H9 (cell line): ENCODE results near the gene ULK1. TPM values are rescaled to one million over a fixed set of nuclear protein-coding genes. Genes with fewer than 3 reads are reported as not detected.

ENCODE experiments used
- DNase-seq: peaks from one replicate; pipeline ENCODE4 v3.0.0-alpha.2; 2017
- H2AFZ ChIP-seq: one replicate; pipeline ENCODE4 v1.6.1; 2013; ENCODE audit warnings: mild to moderate bottlenecking, low read length, control low read depth, moderate library complexity
- H2AK5ac ChIP-seq: 2 replicates; pipeline ENCODE4 v1.6.1; 2013; ENCODE audit warnings: low read length, control low read depth, mixed read lengths; ENCODE audit not compliant: insufficient read length
- H2BK120ac ChIP-seq: one replicate; pipeline ENCODE4 v1.6.1; 2013; ENCODE audit warnings: low read depth, mild to moderate bottlenecking, low read length, control low read depth, inconsistent platforms; ENCODE audit not compliant: poor library complexity, severe bottlenecking
- H2BK12ac ChIP-seq: 2 replicates; pipeline ENCODE4 v1.6.1; 2013; ENCODE audit warnings: low read length, control low read depth, mixed read lengths, low read depth; ENCODE audit not compliant: insufficient read length
- H2BK15ac ChIP-seq: 2 replicates; pipeline ENCODE4 v1.6.1; 2013; ENCODE audit warnings: low read depth, low read length, control low read depth
- H2BK20ac ChIP-seq: one replicate; pipeline ENCODE4 v1.6.1; 2013; ENCODE audit warnings: low read depth, mild to moderate bottlenecking, low read length, control low read depth, inconsistent platforms; ENCODE audit not compliant: poor library complexity, severe bottlenecking
- H2BK5ac ChIP-seq: 2 replicates; pipeline ENCODE4 v1.6.1; 2013; ENCODE audit warnings: low read length, control low read depth, mixed read lengths; ENCODE audit not compliant: insufficient read length
- H3K14ac ChIP-seq: 2 replicates; pipeline ENCODE4 v1.6.1; 2013; ENCODE audit warnings: low read length, control low read depth; ENCODE audit not compliant: insufficient read depth
- H3K18ac ChIP-seq: 2 replicates; pipeline ENCODE4 v1.6.1; 2013; ENCODE audit warnings: low read depth, mild to moderate bottlenecking, mixed read lengths, low read length, control low read depth; ENCODE audit not compliant: insufficient read length
- H3K23ac ChIP-seq: 2 replicates; pipeline ENCODE4 v1.6.1; 2013; ENCODE audit warnings: low read length, control low read depth, mixed read lengths, low read depth; ENCODE audit not compliant: insufficient read length
- H3K23me2 ChIP-seq: 2 replicates; pipeline ENCODE4 v1.6.1; 2013; ENCODE audit warnings: low read depth, mild to moderate bottlenecking, mixed read lengths, low read length, control low read depth; ENCODE audit not compliant: insufficient read length, poor library complexity, severe bottlenecking
- H3K27ac ChIP-seq: 2 replicates; pipeline ENCODE4 v1.5.1; 2013; ENCODE audit warnings: low read length, control low read depth, mixed read lengths, low read depth; ENCODE audit not compliant: insufficient read length
- H3K27me3 ChIP-seq: 2 replicates; pipeline ENCODE4 v1.6.1; 2013; ENCODE audit warnings: low read length, control low read depth, inconsistent platforms; ENCODE audit not compliant: insufficient read depth
- H3K4ac ChIP-seq: 2 replicates; pipeline ENCODE4 v1.6.1; 2013; ENCODE audit warnings: low read depth, mild to moderate bottlenecking, control low read depth, inconsistent platforms, low read length, moderate library complexity
- H3K4me1 ChIP-seq: 2 replicates; pipeline ENCODE4 v1.6.1; 2013; ENCODE audit warnings: low read length, control low read depth, inconsistent platforms; ENCODE audit not compliant: insufficient read depth
- H3K4me2 ChIP-seq: 2 replicates; pipeline ENCODE4 v1.6.1; 2013; ENCODE audit warnings: low read length, control low read depth, mixed read lengths; ENCODE audit not compliant: insufficient read length, insufficient read depth
- H3K56ac ChIP-seq: 2 replicates; pipeline ENCODE4 v1.6.1; 2013; ENCODE audit warnings: low read depth, mild to moderate bottlenecking, mixed read lengths, low read length, control low read depth; ENCODE audit not compliant: insufficient read length
- H3K79me1 ChIP-seq: 2 replicates; pipeline ENCODE4 v1.6.1; 2013; ENCODE audit warnings: low read depth, mild to moderate bottlenecking, moderate library complexity, low read length, control low read depth, inconsistent platforms; ENCODE audit not compliant: insufficient read depth, poor library complexity, severe bottlenecking
- H3K79me2 ChIP-seq: 2 replicates; pipeline ENCODE4 v1.6.1; 2013; ENCODE audit warnings: low read length, control low read depth, inconsistent platforms; ENCODE audit not compliant: insufficient read depth
- H3K9ac ChIP-seq: 2 replicates; pipeline ENCODE4 v1.6.1; 2013; ENCODE audit warnings: low read length, control low read depth, mixed read lengths; ENCODE audit not compliant: insufficient read length; ENCODE audit errors: extremely low read depth
- H3K9me3 ChIP-seq: one replicate; pipeline ENCODE4 v1.6.1; 2013; ENCODE audit warnings: low read depth, low read length, inconsistent platforms; ENCODE audit not compliant: control insufficient read depth
- H3T11ph ChIP-seq: one replicate; pipeline ENCODE4 v1.6.1; 2013; ENCODE audit warnings: mild to moderate bottlenecking, low read length, control low read depth, inconsistent platforms
- H4K20me1 ChIP-seq: one replicate; pipeline ENCODE4 v1.6.1; 2013; ENCODE audit not compliant: control insufficient read depth, insufficient read length, insufficient read depth
- H4K5ac ChIP-seq: 2 replicates; pipeline ENCODE4 v1.6.1; 2013; ENCODE audit warnings: low read depth, mild to moderate bottlenecking, mixed read lengths, low read length, control low read depth; ENCODE audit not compliant: insufficient read length
- H4K8ac ChIP-seq: replicated peaks from 2 replicates; pipeline ENCODE4 v1.6.1; 2013; ENCODE audit warnings: low read length, control low read depth, mixed read lengths, low read depth; ENCODE audit not compliant: insufficient read length
- H4K91ac ChIP-seq: 2 replicates; pipeline ENCODE4 v1.6.1; 2013; ENCODE audit warnings: low read depth, mild to moderate bottlenecking, moderate library complexity, mixed read lengths, low read length, control low read depth; ENCODE audit not compliant: insufficient read length
- H3K27ac Mint-ChIP-seq, 3 experiments: 2 replicates in 2 of 3; 3 replicates in 1 of 3; pipeline ENCODE4 v1.8.0; 2020 to 2021; ENCODE audit warnings: mixed read lengths in 3 of 3, mild to moderate bottlenecking in 1 of 3, moderate library complexity in 1 of 3
- H3K27me3 Mint-ChIP-seq: 2 replicates; pipeline ENCODE4 v1.8.0; 2021; ENCODE audit warnings: low read depth, mild to moderate bottlenecking, moderate library complexity, mixed read lengths
- H3K36me3 Mint-ChIP-seq, 3 experiments: 2 replicates in 2 of 3; 3 replicates in 1 of 3; pipeline ENCODE4 v1.8.0; 2020 to 2021; ENCODE audit warnings: low read depth in 3 of 3, mixed read lengths in 3 of 3; ENCODE audit not compliant: insufficient read depth in 1 of 3
- H3K4me1 Mint-ChIP-seq, 2 experiments: 2 replicates each; pipeline ENCODE4 v1.8.0; 2020; ENCODE audit warnings: mixed read lengths in 2 of 2
- H3K4me3 Mint-ChIP-seq, 2 experiments: 2 replicates in 1 of 2; 3 replicates in 1 of 2; pipeline ENCODE4 v1.8.0; 2020 to 2021; ENCODE audit warnings: mild to moderate bottlenecking in 2 of 2, mixed read lengths in 2 of 2, moderate library complexity in 1 of 2
- H3K9me3 Mint-ChIP-seq, 2 experiments: 2 replicates in 1 of 2; 3 replicates in 1 of 2; pipeline ENCODE4 v1.8.0; 2020; ENCODE audit warnings: mild to moderate bottlenecking in 2 of 2, mixed read lengths in 2 of 2, moderate library complexity in 1 of 2
- CTCF ChIP-seq: fragments of 200-600 bp; sonication (generic); conservative IDR thresholded peaks from 3 replicates; pipeline ENCODE4 v1.8.0; 2021; ENCODE audit warnings: antibody characterized with exemption, mild to moderate bottlenecking
- whole genome bisulfite sequencing: extraction: QIAGEN DNeasy Blood & Tissue Kit; methylation state at CpG from one replicate; pipeline ENCODE4 v1.1.7; 2013; ENCODE audit warnings: missing lambda C conversion rate, low lambda C conversion rate, mixed read lengths; ENCODE audit not compliant: insufficient read length; ENCODE audit errors: extremely low coverage; 5-methylcytosine and 5-hydroxymethylcytosine counted together
- total RNA-seq: library from RNA; stranded (reverse); gene quantifications from 2 replicates; pipeline ENCODE4 v1.2.1, GENCODE V29; 2021

Gene ULK1
- total RNA-seq, 1 experiment from 2014 or later, result 57.2 TPM

GRCh38 chr12:131864469-131864868 is 30.0 kb upstream of the ULK1 start:
- no peak overlapping the region for H3K27ac ChIP-seq
- no peak overlapping the region for H3K27ac Mint-ChIP-seq

More at GRCh38 chr12:131864469-131864868, 30.0 kb upstream of the ULK1 start:
- Histone ChIP-seq H3K23me2 (no peaks in the 10 kb centered on the region), H2BK120ac (no peak overlapping the region), H4K20me1 (no peaks in the 10 kb centered on the region), H4K5ac (no peak overlapping the region), H3K23ac (no peak overlapping the region), H3K9ac (no peak overlapping the region), H3K4me1 (peaks cover 4% of the 10 kb centered on the region; the same call in 1 of the 2 replicates), H2BK20ac (no peak overlapping the region), H4K8ac (no peak overlapping the region), H2BK15ac (no peak overlapping the region), H3K56ac (no peak overlapping the region), H3T11ph (no peak overlapping the region), H3K27me3 (no peaks in the 10 kb centered on the region), H2BK12ac (no peak overlapping the region), H3K18ac (no peak overlapping the region), H3K4me2 (no peak overlapping the region), H2AK5ac (no peak overlapping the region), H3K79me1 (no peaks in the 10 kb centered on the region), H2BK5ac (no peak overlapping the region), H2AFZ (no peak overlapping the region), H3K9me3 (no peaks in the 10 kb centered on the region), H3K14ac (no peak overlapping the region), H4K91ac (no peak overlapping the region), H3K79me2 (no peaks in the 10 kb centered on the region), H3K4ac (no peak overlapping the region)
- no peak for DNase-seq
- no CpG with 5 or more reads among the region's 8 CpGs for WGBS
- Mint-ChIP-seq H3K9me3 (no peaks in the 10 kb centered on the region; a peak in 1 of 5 replicates), H3K4me3 (no peak overlapping the region), H3K4me1 (peaks cover 24 to 40% of the 10 kb centered on the region in 2 experiments), H3K36me3 (peaks cover 0 to 5% (median 0%) of the 10 kb centered on the region in 3 experiments; a peak in 2 of 7 replicates), H3K27me3 (peaks cover 3% of the 10 kb centered on the region)
- TF ChIP-seq CTCF, result no peak
